HFFc6 (cell line): ENCODE data around the gene SMURF2. TPM values are rescaled to one million over a fixed set of nuclear protein-coding genes. Genes with fewer than 3 reads are reported as not detected.

ENCODE experiments used
- DNase-seq: peaks from one replicate; pipeline ENCODE4 v3.0.0-alpha.2; 2018
- H3K27ac Mint-ChIP-seq: 2 replicates; pipeline ENCODE4 v1.8.0; 2020; ENCODE audit warnings: mild to moderate bottlenecking, mixed read lengths
- H3K27me3 Mint-ChIP-seq: 2 replicates; pipeline ENCODE4 v1.8.0; 2021; ENCODE audit warnings: mild to moderate bottlenecking, moderate library complexity, mixed read lengths; ENCODE audit not compliant: insufficient read depth
- H3K36me3 Mint-ChIP-seq: 2 replicates; pipeline ENCODE4 v1.8.0; 2021; ENCODE audit warnings: low read depth, mixed read lengths
- H3K4me1 Mint-ChIP-seq: 2 replicates; pipeline ENCODE4 v1.8.0; 2020; ENCODE audit warnings: low read depth, mixed read lengths
- H3K4me3 Mint-ChIP-seq: 2 replicates; pipeline ENCODE4 v1.8.0; 2020; ENCODE audit warnings: mild to moderate bottlenecking, moderate library complexity, mixed read lengths
- H3K9me3 Mint-ChIP-seq: 2 replicates; pipeline ENCODE4 v1.8.0; 2020; ENCODE audit warnings: mild to moderate bottlenecking, mixed read lengths
- microRNA-seq: library from miRNA; unstranded; fragments of <30 nt; microRNA quantifications from one replicate; pipeline ENCODE4, GENCODE V29; 2019
- total RNA-seq, 6 experiments: library from RNA; stranded (reverse); fragmentation: NEBNext Ultra II Directional; extraction: Animal tissue kit (Norgen Biotek cat#: 25700); gene quantifications; 2 replicates in 1 of 6; 3 replicates in 5 of 6; pipeline ENCODE4 v1.2.3, GENCODE V29; 2021
- TF ChIP-seq, protein P1 (sequence below): fragments of 200-600 bp; sonication (generic); IDR thresholded peaks from 2 replicates; pipeline ENCODE4 v1.5.0; 2021; ENCODE audit warnings: antibody characterized with exemption, mild to moderate bottlenecking

The SMURF2 gene
- total RNA-seq, 6 experiments from 2014 or later = 92.5 to 206 (median 99.1) TPM

DNA sequence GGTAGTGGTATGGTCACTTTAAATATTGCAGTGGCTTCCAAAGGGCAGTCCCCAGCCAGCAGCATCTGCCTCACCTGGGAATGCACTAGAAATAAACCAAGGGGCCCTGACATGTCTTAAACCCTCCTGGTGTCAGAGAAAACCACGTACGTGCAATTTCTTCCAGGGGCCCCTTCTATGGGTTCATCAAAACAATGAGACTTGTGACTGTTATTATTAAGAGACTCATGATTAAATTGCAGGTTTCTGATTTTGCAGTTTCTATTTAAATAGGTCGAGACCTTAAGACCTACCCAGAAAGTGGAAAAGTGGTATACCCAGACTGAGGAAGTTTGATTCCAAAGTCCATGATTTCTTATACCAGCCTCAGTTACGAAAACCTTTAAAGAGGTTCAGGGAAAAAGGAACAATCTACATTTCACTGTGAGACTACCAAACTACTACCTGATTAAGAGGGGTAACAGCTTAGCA is 164.5 kb downstream of the SMURF2 start:
- Mint-ChIP-seq H3K27me3 (peaks cover 34% of the 10 kb centered on the region), H3K27ac (peak overlapping the region; percentile 100), H3K9me3 (peaks cover 14% of the 10 kb centered on the region), H3K4me1 (peaks cover 83% of the 10 kb centered on the region), H3K36me3 (peaks cover 60% of the 10 kb centered on the region), H3K4me3 (peak overlapping the region; percentile 100)
- TF ChIP-seq, protein P1, sequence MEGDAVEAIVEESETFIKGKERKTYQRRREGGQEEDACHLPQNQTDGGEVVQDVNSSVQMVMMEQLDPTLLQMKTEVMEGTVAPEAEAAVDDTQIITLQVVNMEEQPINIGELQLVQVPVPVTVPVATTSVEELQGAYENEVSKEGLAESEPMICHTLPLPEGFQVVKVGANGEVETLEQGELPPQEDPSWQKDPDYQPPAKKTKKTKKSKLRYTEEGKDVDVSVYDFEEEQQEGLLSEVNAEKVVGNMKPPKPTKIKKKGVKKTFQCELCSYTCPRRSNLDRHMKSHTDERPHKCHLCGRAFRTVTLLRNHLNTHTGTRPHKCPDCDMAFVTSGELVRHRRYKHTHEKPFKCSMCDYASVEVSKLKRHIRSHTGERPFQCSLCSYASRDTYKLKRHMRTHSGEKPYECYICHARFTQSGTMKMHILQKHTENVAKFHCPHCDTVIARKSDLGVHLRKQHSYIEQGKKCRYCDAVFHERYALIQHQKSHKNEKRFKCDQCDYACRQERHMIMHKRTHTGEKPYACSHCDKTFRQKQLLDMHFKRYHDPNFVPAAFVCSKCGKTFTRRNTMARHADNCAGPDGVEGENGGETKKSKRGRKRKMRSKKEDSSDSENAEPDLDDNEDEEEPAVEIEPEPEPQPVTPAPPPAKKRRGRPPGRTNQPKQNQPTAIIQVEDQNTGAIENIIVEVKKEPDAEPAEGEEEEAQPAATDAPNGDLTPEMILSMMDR = 0 out of 2 replicates have a peak, but pooled peaks have one; percentile 5
- DNase-seq = no peak

DNA sequence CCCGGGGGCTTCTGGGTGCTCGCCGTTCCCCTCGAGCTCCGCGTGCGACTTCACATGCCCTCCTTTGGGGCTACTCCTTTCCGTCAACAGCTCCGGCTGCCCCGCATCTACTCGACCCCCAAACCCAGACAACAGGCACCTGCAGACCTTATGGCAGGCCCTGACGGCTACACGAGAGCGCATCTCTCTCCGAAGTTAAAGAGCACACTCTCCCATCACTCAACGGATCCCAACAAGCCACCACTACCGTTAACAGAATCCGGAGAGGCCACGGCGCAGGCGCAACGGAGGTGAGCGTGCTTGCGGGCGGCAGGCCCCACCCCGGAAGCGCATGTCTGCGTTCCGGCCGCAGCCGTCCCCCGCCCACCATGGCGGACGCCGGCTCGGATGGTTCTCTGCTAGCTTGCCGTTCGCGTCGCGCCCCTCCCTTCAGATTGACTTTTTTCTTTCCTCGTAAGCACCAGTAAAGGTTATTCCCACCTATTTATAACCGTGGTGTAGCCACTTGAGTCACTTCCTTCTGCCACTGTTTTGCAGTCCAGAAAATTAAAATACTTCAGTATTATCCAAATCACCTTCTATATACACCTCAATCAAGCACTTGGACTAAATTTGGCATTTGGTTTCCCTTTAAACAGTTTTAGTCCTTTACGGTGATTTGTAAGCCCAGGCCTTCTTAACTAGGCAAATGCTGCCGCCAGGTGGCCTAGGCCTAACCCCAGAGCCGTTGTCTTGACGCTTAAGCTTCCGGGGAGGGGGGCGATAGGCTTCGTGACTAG is 165.1 kb downstream of the SMURF2 start, which contains the start of gene POLG2:
Gene POLG2 (minus strand): TSS at position 269 of the 779 bp plus-strand sequence. CDS start 86 bp downstream, at position 183.
- TF ChIP-seq, protein P1 = peak; percentile 67
- Mint-ChIP-seq H3K4me1 (peaks cover 77% of the 10 kb centered on the region), H3K36me3 (peaks cover 54% of the 10 kb centered on the region), H3K27ac (peak within 1 kb of the TSS; percentile 100), H3K4me3 (peak within 1 kb of the TSS; percentile 100), H3K9me3 (peaks cover 14% of the 10 kb centered on the region), H3K27me3 (peaks cover 32% of the 10 kb centered on the region)
- peak; percentile 84 for DNase-seq

DNA sequence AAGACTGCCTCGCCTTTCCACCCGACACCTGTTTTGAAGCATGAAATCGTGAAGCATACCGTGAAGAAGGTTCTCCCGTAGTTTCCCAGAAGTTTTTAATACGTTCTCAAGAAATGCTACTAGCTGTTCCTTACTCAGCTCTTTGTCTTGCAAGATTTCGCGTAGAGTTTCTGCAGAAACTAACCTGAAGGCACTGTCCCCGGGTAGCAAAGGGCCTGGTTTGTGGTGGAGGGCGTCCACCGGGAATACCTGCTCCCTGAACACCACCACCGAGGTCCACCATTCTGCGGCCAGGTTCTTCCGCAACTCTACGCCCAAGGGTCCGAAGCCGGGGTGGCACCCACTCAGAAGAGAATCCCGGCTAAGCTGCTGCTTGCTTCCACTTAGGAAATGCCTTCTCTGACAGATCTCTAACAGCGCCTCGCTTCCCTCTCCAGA is 165.7 kb downstream of the SMURF2 start:
- Mint-ChIP-seq H3K4me1 (peaks cover 71% of the 10 kb centered on the region), H3K27ac (peak overlapping the region; percentile 100), H3K4me3 (peak overlapping the region; percentile 100), H3K9me3 (peaks cover 14% of the 10 kb centered on the region), H3K27me3 (peaks cover 32% of the 10 kb centered on the region), H3K36me3 (peaks cover 50% of the 10 kb centered on the region)
- DNase-seq = no peak
- TF ChIP-seq, protein P1 = no peak

Small RNA genes lying within 50 kb of the gene (microRNA-seq; reads per million reads assigned to microRNA genes)
- gene MIR3064 (9.3 reads per million, percentile 7 among the genes with 10 or more reads in this experiment), gene MIR5047 (not detected)

Other genes starting within 250 kb of the SMURF2 start
- gene MILR1, start 213.2 kb downstream of the SMURF2 start, total RNA-seq = 1 to 10 TPM in 4 of 6 experiments, under 1 TPM in 2; 0.61 to 2.5 (median 1.5) TPM
- 10 to 100 TPM in 1 of 6 experiments, 1 to 10 TPM in 5; 6.5 to 11.8 (median 7.3) TPM for gene POLG2, start 165.3 kb downstream of the SMURF2 start, total RNA-seq
- gene DDX5, start 156.0 kb downstream of the SMURF2 start, total RNA-seq = 100 to 1,000 TPM; 537 to 635 (median 600) TPM
- 10 to 100 TPM in 5 of 6 experiments, 1 to 10 TPM in 1; 9.0 to 13.0 (median 11.5) TPM for gene CEP95, start 155.3 kb downstream of the SMURF2 start, total RNA-seq